PFSK-1 (cell line): ENCODE data around the gene TBPL2.

ENCODE experiments used
- POLR2AphosphoS5 ChIP-seq: IDR thresholded peaks from 2 replicates; pipeline ENCODE4 v1.6.1; 2012; ENCODE audit warnings: low read depth, mild to moderate bottlenecking, control low read depth, low read length, moderate library complexity
- TF ChIP-seq, protein P1 (sequence below), 2 experiments: IDR thresholded peaks; 2 replicates each; pipeline versions ENCODE4 v1.6.1 to v1.8.0; 2011 to 2012; ENCODE audit warnings: low read depth in 2 of 2, low read length in 2 of 2, control low read depth in 1 of 2, inconsistent platforms in 1 of 2, mild to moderate bottlenecking in 1 of 2, moderate library complexity in 1 of 2; ENCODE audit not compliant: insufficient read depth in 1 of 2

DNA sequence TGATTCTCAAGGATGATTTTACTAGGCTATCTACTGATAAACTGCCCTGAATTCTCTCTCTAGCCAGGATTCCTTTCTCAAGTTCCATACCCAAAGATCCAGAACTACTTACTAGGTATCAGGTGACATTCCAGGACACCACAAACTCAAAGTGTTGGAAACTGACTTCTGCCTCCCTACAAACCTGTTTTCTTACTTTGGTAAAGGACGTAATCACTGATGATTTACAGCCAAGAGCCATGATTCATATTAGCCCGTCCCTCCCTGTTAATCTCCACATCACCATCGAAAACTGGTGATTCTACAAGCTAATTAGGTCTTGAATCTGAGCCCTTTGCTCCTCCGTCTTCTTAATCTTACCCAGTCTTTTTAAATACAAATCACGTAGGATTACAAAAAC is 27.7 kb downstream of the TBPL2 start:
- no peak for TF ChIP-seq POLR2AphosphoS5
- TF ChIP-seq, protein P1, sequence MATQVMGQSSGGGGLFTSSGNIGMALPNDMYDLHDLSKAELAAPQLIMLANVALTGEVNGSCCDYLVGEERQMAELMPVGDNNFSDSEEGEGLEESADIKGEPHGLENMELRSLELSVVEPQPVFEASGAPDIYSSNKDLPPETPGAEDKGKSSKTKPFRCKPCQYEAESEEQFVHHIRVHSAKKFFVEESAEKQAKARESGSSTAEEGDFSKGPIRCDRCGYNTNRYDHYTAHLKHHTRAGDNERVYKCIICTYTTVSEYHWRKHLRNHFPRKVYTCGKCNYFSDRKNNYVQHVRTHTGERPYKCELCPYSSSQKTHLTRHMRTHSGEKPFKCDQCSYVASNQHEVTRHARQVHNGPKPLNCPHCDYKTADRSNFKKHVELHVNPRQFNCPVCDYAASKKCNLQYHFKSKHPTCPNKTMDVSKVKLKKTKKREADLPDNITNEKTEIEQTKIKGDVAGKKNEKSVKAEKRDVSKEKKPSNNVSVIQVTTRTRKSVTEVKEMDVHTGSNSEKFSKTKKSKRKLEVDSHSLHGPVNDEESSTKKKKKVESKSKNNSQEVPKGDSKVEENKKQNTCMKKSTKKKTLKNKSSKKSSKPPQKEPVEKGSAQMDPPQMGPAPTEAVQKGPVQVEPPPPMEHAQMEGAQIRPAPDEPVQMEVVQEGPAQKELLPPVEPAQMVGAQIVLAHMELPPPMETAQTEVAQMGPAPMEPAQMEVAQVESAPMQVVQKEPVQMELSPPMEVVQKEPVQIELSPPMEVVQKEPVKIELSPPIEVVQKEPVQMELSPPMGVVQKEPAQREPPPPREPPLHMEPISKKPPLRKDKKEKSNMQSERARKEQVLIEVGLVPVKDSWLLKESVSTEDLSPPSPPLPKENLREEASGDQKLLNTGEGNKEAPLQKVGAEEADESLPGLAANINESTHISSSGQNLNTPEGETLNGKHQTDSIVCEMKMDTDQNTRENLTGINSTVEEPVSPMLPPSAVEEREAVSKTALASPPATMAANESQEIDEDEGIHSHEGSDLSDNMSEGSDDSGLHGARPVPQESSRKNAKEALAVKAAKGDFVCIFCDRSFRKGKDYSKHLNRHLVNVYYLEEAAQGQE (IDR thresholded peaks at IDR 0.05; ENCODE audit: insufficient read depth in 1 of 2, low read depth in 2 of 2, low read length in 2 of 2): no peak
